RPMI7951 (cell line): ENCODE results near the gene KCNC1. TPM values are rescaled to one million over a fixed set of nuclear protein-coding genes. Genes with fewer than 3 reads are reported as not detected.
A peak's percentile ranks its signal among the peaks of the same experiment; 100 is the strongest.

Source experiments
- DNase-seq: peaks from one replicate; pipeline ENCODE4 v3.0.0-alpha.2; 2012; ENCODE audit warnings: low read depth
- total RNA-seq: library from RNA; depleted of rRNA; stranded (reverse); fragments of >200 nt; shearing (Covaris generic); gene quantifications from 2 replicates; pipeline ENCODE4 v1.2.3, GENCODE V29; 2014; rRNA removed

The KCNC1 gene
- total RNA-seq, 1 experiment from 2014 or later: not detected

- peak; percentile 24 for DNase-seq
Measured at GRCh38 chr11:17821648-17822400, 87.2 kb downstream of the KCNC1 start.

GRCh38 chr11:17822401-17822781 is 87.8 kb downstream of the KCNC1 start:
- no peak for DNase-seq

- no peak for DNase-seq
Measured at GRCh38 chr11:17827006-17827405, 92.4 kb downstream of the KCNC1 start.

- no peak for DNase-seq
Measured at GRCh38 chr11:17828311-17828751, 93.8 kb downstream of the KCNC1 start.

- DNase-seq: no peak
Measured at GRCh38 chr11:17831228-17831627, 96.6 kb downstream of the KCNC1 start.

GRCh38 chr11:17831883-17832282 is 97.3 kb downstream of the KCNC1 start:
- no peak for DNase-seq

Other genes with a start within 250 kb of the KCNC1 start
- gene USH1C, start 190.4 kb upstream of the KCNC1 start, total RNA-seq: not detected in 2 replicates
- gene OTOG, start 187.5 kb upstream of the KCNC1 start, total RNA-seq: not detected in 2 replicates
- gene MYOD1, start 15.2 kb upstream of the KCNC1 start, total RNA-seq: 0.72 TPM in 1 of 2 replicates, not detected in the other